ENCODE data around the gene SLC44A4.

DNA sequence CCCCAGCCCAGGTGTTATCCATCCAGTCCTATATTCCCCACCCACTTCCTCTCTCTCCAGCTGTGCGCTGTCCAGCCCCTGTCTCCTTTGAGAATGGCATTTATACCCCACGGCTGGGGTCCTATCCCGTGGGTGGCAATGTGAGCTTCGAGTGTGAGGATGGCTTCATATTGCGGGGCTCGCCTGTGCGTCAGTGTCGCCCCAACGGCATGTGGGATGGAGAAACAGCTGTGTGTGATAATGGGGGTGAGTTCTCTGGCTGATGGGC, 49.8 kb upstream of the SLC44A4 start:
- TF ChIP-seq EZH2 (IDR thresholded peaks at IDR 0.05; ENCODE audit: borderline replicate concordance, low read depth, low read length, poor library complexity, severe bottlenecking) (no peak), CTCF (conservative IDR thresholded peaks at IDR 0.05; ENCODE audit: low read depth, low read length) (no peak)

Data from A673 (cell line).